Skin of body (tissue), 2 donors: ENCODE measurements around the gene CBLC. TPM values are rescaled to one million over a fixed set of nuclear protein-coding genes. Genes with fewer than 3 reads are reported as not detected.
A peak's percentile ranks its signal among the peaks of the same experiment; 100 is the strongest.
"Not testable (repeated sequence)": the region's sequence is repeated elsewhere in the genome, so short reads cannot be mapped to it uniquely, and the experiment has no call there.

Source experiments
- DNase-seq: peaks from one replicate; lab custom pipeline; 2025; lab: John Stamatoyannopoulos, UW
- total RNA-seq: library from RNA; depleted of rRNA; stranded (reverse); fragments of >200 nt; gene quantifications from one replicate; pipeline ENCODE4 v1.2.3, GENCODE V29; 2014

The CBLC gene
- total RNA-seq, 1 donor from 2014 or later = 12.5 TPM

GRCh38 chr19:44819246-44819832, 41.6 kb downstream of the CBLC start:
- DNase-seq = no peak

- peak; percentile 29 for DNase-seq
Observed at GRCh38 chr19:44820648-44821609, 43.2 kb downstream of the CBLC start.

GRCh38 chr19:44822177-44822576, 44.5 kb downstream of the CBLC start:
- DNase-seq = no peak

GRCh38 chr19:44822670-44823372, 45.1 kb downstream of the CBLC start:
- DNase-seq = no peak

GRCh38 chr19:44823373-44823698, 45.6 kb downstream of the CBLC start:
- no peak for DNase-seq

GRCh38 chr19:44824761-44825160, 47.1 kb downstream of the CBLC start:
- DNase-seq = no peak

GRCh38 chr19:44832875-44833274, 55.2 kb downstream of the CBLC start:
- not testable (repeated sequence) for DNase-seq

GRCh38 chr19:44834399-44834798, 56.7 kb downstream of the CBLC start:
- not testable (repeated sequence) for DNase-seq

- no peak for DNase-seq
Observed at GRCh38 chr19:44839276-44839675, 61.6 kb downstream of the CBLC start.

GRCh38 chr19:44840811-44841210, 63.1 kb downstream of the CBLC start:
- DNase-seq = no peak

GRCh38 chr19:44841231-44841630, 63.5 kb downstream of the CBLC start:
- DNase-seq = no peak

- DNase-seq = peak; percentile 69
Observed at GRCh38 chr19:44845286-44845611, 67.6 kb downstream of the CBLC start.

- DNase-seq = peak; percentile 98
Observed at GRCh38 chr19:44845612-44846454, 68.1 kb downstream of the CBLC start, which contains the start of gene NECTIN2. TSS of gene NECTIN2 (plus strand) at chr19:44846297. CDS start at chr19:44846526, 229 bp downstream.

GRCh38 chr19:44846455-44847143, 68.9 kb downstream of the CBLC start:
- peak; percentile 64 for DNase-seq

- DNase-seq = peak; percentile 45
Observed at GRCh38 chr19:44847144-44848035, 69.7 kb downstream of the CBLC start.

- peak; percentile 55 for DNase-seq
Observed at GRCh38 chr19:44848036-44848811, 70.5 kb downstream of the CBLC start.

GRCh38 chr19:44848812-44849447, 71.2 kb downstream of the CBLC start:
- no peak for DNase-seq
